Effector memory CD8-positive, alpha-beta T cell (primary cell): ENCODE data around the gene SOX5.

ENCODE experiments used
- ATAC-seq: fragments of 150-1000 bp; cut with Tn5 transposase; replicated peaks from 2 replicates; pipeline ENCODE4 v1.10.0; 2021; ENCODE audit warnings: mild to moderate bottlenecking, moderate library complexity
- DNase-seq, 3 experiments: peaks; one replicate each; pipeline ENCODE4 v3.0.0; 2021
- H3K27ac Mint-ChIP-seq, 2 donors: one replicate each; pipeline ENCODE4 v1.8.0; 2022; ENCODE audit warnings: mild to moderate bottlenecking in 2 of 2, mixed read lengths in 2 of 2, moderate library complexity in 2 of 2
- H3K27me3 Mint-ChIP-seq, 2 donors: one replicate each; pipeline ENCODE4 v1.8.0; 2022; ENCODE audit warnings: mixed read lengths in 2 of 2
- H3K36me3 Mint-ChIP-seq: one replicate; pipeline ENCODE4 v1.8.0; 2022; ENCODE audit warnings: mild to moderate bottlenecking, moderate library complexity, mixed read lengths; ENCODE audit not compliant: insufficient read depth
- H3K4me1 Mint-ChIP-seq, 2 donors: one replicate each; pipeline ENCODE4 v1.8.0; 2022; ENCODE audit warnings: low read depth in 2 of 2, mixed read lengths in 2 of 2
- H3K4me3 Mint-ChIP-seq, 2 donors: one replicate each; pipeline ENCODE4 v1.8.0; 2022; ENCODE audit warnings: mild to moderate bottlenecking in 2 of 2, mixed read lengths in 2 of 2, moderate library complexity in 2 of 2
- H3K9me3 Mint-ChIP-seq, 2 donors: one replicate each; pipeline ENCODE4 v1.8.0; 2022; ENCODE audit warnings: mixed read lengths in 2 of 2

Gene SOX5

DNA sequence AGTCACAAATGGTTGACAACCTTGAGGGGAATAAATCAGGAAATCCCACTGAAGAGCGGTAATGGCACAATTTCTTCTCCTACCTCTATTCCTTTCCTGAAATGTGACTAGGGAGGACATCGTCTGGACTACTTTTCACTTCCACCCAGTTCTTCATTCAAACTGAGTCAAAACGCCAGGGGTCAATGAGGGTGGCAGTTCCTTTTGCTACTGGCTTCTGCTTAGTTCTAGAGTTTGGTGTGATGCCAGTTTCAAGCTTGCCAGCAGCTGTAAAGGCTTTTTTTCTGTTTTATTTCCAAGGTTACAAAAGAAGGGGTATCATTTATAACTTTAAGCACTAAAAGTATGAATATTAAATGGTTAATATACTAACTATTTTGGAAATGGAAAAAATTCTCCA, 286.5 kb downstream of the SOX5 start:
- no peak for ATAC-seq
- Mint-ChIP-seq H3K9me3 (peaks cover 0 to 2% of the 10 kb centered on the region in 2 donors), H3K27me3 (no peaks in the 10 kb centered on the region), H3K4me1 (no peaks in the 10 kb centered on the region), H3K4me3 (no peak overlapping the region), H3K36me3 (no peaks in the 10 kb centered on the region), H3K27ac (no peak overlapping the region)
- DNase-seq, result no peak

DNA sequence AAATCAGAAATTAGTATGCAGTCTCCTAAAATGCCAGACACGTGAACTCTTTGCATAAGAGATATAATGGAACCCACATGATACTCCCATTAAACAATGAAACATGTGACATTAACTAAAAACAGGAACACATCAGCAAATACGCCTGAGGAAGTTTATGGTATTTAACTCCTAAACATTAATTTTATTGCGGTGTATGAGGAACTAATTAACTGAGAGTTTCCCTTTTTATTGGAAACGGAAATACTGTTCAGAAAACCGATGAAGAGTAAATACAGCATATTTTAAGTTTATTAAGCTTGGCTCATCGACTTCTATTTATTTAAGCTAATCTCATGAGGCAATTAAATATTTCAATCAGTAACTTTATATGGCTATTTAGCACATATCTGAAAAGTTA, 290.3 kb downstream of the SOX5 start:
- Mint-ChIP-seq H3K36me3 (no peaks in the 10 kb centered on the region), H3K4me3 (no peak overlapping the region), H3K4me1 (no peaks in the 10 kb centered on the region), H3K27me3 (no peaks in the 10 kb centered on the region), H3K9me3 (peaks cover 0 to 2% of the 10 kb centered on the region in 2 donors), H3K27ac (no peak overlapping the region)
- ATAC-seq, result no peak
- DNase-seq, result no peak

DNA sequence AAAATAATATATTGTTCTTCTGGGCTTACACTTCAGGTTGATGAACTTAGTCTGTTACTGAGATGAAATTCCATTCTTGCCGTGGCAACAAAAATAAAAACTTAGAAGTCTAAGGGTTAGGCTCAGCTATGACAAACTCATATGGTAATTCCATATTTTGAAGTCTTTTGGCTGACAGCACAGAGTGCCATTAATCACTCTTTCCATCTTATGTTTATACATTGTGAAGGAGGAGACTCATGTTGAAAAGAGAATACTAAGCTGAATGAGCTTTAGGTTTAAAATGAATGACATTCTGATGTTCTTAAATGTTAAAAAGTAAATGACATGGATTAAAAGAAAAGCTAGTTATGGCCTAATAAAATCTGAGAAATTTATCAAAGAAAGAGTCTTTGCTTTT, 291.9 kb downstream of the SOX5 start:
- no peak overlapping the region for H3K27ac Mint-ChIP-seq
- no peaks in the 10 kb centered on the region for H3K27me3 Mint-ChIP-seq
- no peaks in the 10 kb centered on the region for H3K36me3 Mint-ChIP-seq
- H3K4me1 Mint-ChIP-seq, result no peaks in the 10 kb centered on the region
- DNase-seq (no peak), ATAC-seq (no peak)
- H3K4me3 Mint-ChIP-seq, result no peak overlapping the region
- peaks cover 0 to 3% of the 10 kb centered on the region in 2 donors for H3K9me3 Mint-ChIP-seq

DNA sequence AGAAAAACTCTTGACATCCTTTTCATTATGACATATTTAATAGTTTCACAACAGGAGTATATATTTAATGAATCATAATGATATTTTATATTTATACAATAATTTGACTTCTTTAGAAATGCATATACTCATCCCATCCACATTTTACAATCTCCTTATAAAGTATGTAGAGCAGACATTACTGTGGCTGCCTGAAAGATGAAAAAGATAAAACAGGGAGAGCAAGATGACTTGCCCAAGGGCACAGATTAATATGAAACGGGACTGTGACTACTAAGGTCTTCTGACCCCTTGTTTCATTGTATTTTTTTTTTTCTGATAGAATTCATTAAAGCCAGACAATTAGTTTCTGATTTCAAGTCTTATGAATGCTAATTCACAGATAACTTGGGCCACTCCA, 293.6 kb downstream of the SOX5 start:
- H3K4me3 Mint-ChIP-seq, result no peak overlapping the region
- H3K4me1 Mint-ChIP-seq, result no peaks in the 10 kb centered on the region
- no peaks in the 10 kb centered on the region for H3K36me3 Mint-ChIP-seq

DNA sequence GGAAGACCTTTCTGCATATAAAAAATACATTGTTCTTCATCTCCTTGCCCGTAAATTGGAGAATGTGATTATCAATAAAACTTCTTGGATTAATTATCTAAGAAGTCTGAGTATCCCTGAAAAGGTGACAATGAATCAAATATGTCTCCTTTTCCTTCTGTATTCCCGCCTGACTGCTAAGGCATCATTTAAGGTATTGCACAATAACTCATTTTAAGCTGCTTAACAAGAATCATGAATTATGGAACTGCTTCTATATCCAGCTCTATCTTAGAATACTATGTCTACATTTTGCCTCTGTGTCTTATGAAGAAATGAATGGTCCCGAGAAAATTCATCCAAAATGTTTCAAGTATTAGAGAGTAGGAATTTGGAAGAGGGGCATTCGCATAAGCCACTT, 294.4 kb downstream of the SOX5 start:
- H3K27ac Mint-ChIP-seq, result no peak overlapping the region
- H3K4me3 Mint-ChIP-seq, result no peak overlapping the region
- no peaks in the 10 kb centered on the region for H3K36me3 Mint-ChIP-seq
- H3K27me3 Mint-ChIP-seq, result no peaks in the 10 kb centered on the region
- H3K4me1 Mint-ChIP-seq, result no peaks in the 10 kb centered on the region
- ATAC-seq (no peak), DNase-seq (no peak)
- H3K9me3 Mint-ChIP-seq, result peaks cover 2 to 8% of the 10 kb centered on the region in 2 donors

More for the DNA sequence above, 293.6 kb downstream of the SOX5 start:
- no peak overlapping the region for H3K27ac Mint-ChIP-seq
- DNase-seq (no peak), ATAC-seq (no peak)
- H3K9me3 Mint-ChIP-seq, result peaks cover 2 to 8% of the 10 kb centered on the region in 2 donors
- H3K27me3 Mint-ChIP-seq, result no peaks in the 10 kb centered on the region

DNA sequence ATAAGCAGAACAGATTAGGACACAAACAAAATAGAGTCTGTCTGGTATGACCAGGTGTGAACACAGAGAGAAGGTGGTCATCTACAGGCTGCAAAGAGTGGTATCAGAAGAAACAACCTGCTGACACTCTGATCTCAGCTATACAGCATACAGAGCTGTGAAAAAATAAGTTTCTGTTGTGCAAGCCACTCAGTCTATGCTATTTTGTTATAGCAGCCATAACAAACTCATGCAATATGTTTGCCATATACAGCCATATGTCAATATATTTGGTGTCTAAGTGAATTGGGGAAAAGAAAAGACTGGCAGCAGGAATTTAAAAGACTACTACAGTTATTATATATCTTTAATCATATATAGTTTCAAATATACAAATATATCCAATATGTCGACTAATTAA, 300.9 kb downstream of the SOX5 start:
- DNase-seq (no peak), ATAC-seq (no peak)
- Mint-ChIP-seq H3K4me3 (no peak overlapping the region), H3K27ac (no peak overlapping the region), H3K36me3 (no peaks in the 10 kb centered on the region), H3K4me1 (no peaks in the 10 kb centered on the region), H3K9me3 (peaks cover 8 to 11% of the 10 kb centered on the region in 2 donors), H3K27me3 (no peaks in the 10 kb centered on the region)

DNA sequence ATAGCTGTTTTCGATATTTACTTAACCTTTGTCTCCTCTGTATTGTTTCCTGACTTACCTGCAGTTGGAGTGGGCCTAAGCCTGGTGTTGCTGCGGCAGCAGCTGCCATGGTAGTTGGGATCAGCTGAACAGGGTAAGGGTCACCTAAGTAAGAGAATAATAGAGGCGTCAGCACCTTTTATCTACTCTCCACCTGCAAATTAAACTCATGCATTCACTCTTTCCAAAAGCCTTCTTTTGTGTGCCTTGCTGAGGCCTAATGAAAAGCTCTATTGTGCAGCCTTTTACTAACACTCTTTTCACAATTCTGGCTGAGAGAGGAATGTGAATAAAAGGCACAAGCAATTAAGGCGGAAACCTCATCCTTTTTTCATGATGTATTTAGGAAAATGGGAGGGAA, 308.7 kb downstream of the SOX5 start:
- no peaks in the 10 kb centered on the region for H3K27me3 Mint-ChIP-seq
- no peaks in the 10 kb centered on the region for H3K4me1 Mint-ChIP-seq
- DNase-seq (no peak), ATAC-seq (no peak)
- H3K4me3 Mint-ChIP-seq, result no peak overlapping the region
- no peaks in the 10 kb centered on the region for H3K36me3 Mint-ChIP-seq
- peaks cover 12 to 15% of the 10 kb centered on the region in 2 donors for H3K9me3 Mint-ChIP-seq
- H3K27ac Mint-ChIP-seq, result no peak overlapping the region

DNA sequence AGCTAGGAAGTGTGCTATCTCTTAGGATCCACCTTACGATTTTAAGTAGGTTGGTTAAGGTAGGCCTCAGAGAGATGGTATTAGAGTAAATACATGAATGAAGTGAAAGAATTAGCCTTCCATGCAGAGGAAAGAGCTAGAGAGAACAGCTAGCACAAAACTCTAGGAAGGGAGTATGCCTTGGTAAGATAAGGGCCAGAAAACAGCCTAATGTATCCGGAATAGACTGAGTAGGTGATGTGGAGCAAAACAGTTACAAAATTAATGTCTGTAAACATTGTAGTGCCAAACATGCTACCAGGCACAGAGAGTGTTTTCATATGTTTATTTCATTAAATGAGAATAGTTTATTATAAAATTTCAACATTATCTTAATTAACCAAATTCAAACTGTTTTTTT, 315.1 kb downstream of the SOX5 start:
- DNase-seq, result no peak
- Mint-ChIP-seq H3K4me3 (no peak overlapping the region), H3K36me3 (no peaks in the 10 kb centered on the region), H3K27ac (no peak overlapping the region), H3K9me3 (peaks cover 0 to 6% of the 10 kb centered on the region in 2 donors), H3K4me1 (no peaks in the 10 kb centered on the region), H3K27me3 (no peaks in the 10 kb centered on the region)
- no peak for ATAC-seq

DNA sequence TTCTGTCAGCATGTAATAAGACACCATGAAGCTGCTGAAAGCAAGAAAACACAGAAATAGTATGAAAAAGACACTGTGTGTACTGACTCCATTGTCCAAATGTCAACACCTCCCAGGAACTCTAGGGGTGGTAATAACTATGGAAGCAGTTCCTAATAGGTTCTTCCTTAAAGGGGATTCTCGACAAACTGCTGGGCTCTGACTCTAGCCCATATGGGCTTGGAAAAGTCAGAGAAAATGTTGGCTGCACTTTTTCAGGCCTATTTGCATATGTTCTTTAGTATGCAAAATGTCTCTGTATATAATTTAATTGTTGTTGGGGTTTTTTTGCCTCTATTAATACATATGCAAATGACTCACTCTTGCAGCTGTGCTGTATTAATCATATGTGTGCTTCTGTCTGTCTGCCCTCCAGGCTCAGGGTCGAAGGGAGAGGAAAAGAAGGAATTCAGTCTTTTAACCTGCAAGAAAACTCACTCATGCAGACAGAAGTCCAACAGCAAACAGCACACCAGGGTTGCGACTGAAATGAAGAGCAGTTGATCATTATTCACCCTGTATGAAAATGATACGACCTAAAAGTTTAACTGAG, 317.6 kb downstream of the SOX5 start:
- no peak overlapping the region for H3K4me3 Mint-ChIP-seq
- no peaks in the 10 kb centered on the region for H3K27me3 Mint-ChIP-seq
- no peaks in the 10 kb centered on the region for H3K4me1 Mint-ChIP-seq
- DNase-seq, result no peak
- no peak for ATAC-seq
- peaks cover 0 to 6% of the 10 kb centered on the region in 2 donors for H3K9me3 Mint-ChIP-seq
- H3K27ac Mint-ChIP-seq, result no peak overlapping the region
- no peaks in the 10 kb centered on the region for H3K36me3 Mint-ChIP-seq

DNA sequence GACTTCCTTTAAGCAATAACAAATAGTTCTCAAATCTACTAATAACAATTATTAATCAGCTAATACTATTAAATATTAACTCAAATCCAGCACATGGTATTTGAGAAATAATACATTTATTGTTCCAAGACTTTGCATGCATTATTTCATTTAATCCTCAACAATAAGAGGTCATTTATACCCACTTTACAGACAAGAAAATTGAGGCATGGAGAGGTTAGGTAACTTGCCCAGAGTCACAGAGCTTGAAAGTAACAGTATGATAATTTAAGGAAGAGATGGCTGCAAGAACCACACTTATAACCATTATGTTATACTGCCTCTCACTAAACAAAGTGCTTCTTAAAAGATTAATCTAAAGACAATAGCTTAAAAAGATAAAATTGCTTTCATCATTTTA, 318.9 kb downstream of the SOX5 start:
- Mint-ChIP-seq H3K27me3 (no peaks in the 10 kb centered on the region), H3K4me3 (no peak overlapping the region), H3K27ac (no peak overlapping the region), H3K4me1 (no peaks in the 10 kb centered on the region), H3K36me3 (no peaks in the 10 kb centered on the region), H3K9me3 (peaks cover 0 to 2% of the 10 kb centered on the region in 2 donors)
- no peak for ATAC-seq
- DNase-seq, result no peak

DNA sequence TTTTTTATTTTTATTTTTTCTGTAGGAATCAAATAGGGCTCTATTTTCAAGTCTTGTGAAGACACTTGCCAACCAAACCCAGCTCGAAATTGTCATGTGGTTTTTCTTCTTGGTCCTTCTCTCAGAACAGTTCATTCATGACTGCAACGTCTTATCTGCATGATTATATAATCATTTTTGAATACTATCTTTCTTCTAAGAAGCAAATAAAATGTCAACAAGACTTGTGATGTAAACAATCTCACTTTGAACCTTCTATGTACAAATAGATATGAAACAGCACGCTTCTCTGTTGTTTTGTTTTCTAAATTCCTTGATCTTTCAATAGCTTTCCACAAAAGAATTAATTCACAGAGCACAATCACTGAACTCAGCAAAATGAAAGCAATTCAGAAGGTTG, 320.7 kb downstream of the SOX5 start:
- Mint-ChIP-seq H3K4me1 (no peaks in the 10 kb centered on the region), H3K27ac (no peak overlapping the region), H3K9me3 (peaks cover 2 to 4% of the 10 kb centered on the region in 2 donors), H3K4me3 (no peak overlapping the region), H3K36me3 (no peaks in the 10 kb centered on the region), H3K27me3 (no peaks in the 10 kb centered on the region)
- DNase-seq (no peak), ATAC-seq (no peak)

DNA sequence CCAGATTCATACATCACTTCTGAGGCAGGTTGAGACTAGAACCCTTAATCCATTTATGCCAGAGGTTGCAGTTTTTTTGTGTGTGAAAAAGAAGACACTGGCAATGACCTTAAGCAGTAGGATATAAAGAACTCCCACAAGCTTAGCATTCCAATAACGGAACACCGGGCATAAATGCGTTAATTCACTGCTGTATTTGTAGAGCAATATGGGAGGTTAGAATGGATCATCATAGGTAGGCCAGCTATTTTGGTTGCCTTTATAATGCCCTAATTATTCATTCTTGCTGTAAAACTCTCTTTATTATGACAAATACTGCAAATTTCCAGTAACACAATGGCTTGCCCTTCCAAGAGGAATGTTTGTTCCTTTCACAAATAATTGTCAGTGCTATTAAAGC, 322.7 kb downstream of the SOX5 start:
- no peaks in the 10 kb centered on the region for H3K4me1 Mint-ChIP-seq
- H3K36me3 Mint-ChIP-seq, result no peaks in the 10 kb centered on the region
- no peak for DNase-seq
- no peaks in the 10 kb centered on the region for H3K27me3 Mint-ChIP-seq
- H3K27ac Mint-ChIP-seq, result no peak overlapping the region
- ATAC-seq, result no peak
- no peak overlapping the region for H3K4me3 Mint-ChIP-seq
- H3K9me3 Mint-ChIP-seq, result peaks cover 5 to 7% of the 10 kb centered on the region in 2 donors

DNA sequence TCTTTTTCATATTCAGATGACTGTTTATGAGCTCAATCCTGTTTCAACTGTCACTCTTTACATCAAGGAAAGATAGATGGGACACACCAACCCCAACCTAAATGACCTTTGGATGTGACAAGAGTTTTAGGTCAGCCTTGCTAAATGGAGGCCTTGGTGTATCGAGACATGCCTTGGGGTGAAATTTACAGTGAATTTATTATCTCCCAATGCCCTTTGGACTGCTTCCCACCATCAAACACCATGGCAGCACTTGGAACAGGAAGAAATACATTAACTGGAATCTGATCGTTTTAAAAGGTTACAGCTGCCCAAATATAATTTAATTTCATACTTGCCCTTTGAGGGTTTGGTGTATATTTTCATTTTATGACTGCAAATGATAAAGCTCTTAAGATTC, 327.6 kb downstream of the SOX5 start:
- Mint-ChIP-seq H3K4me1 (no peaks in the 10 kb centered on the region), H3K36me3 (no peaks in the 10 kb centered on the region), H3K9me3 (peaks cover 5 to 7% of the 10 kb centered on the region in 2 donors), H3K4me3 (no peak overlapping the region), H3K27me3 (no peaks in the 10 kb centered on the region), H3K27ac (no peak overlapping the region)
- no peak for DNase-seq
- ATAC-seq, result no peak

DNA sequence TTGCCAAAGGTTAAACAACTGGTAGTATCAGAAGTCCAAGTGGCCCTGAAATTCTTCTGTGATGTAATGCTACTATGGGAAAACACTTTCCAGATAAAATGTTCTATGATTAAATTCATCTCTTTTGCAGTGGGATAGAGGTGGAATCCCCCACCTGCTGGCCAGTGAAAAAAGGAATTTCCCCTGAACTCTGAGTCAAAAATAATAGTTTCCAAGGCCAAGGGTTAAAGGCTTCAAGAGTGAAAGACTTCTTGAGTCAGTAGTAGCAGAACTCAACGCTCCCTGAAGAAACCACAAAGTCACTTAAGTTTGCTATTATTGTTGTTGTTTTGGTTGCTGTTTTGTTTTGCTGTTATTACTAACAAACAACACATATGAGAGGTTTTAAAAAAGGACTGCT, 330.8 kb downstream of the SOX5 start:
- Mint-ChIP-seq H3K4me3 (no peak overlapping the region), H3K9me3 (peaks cover 6 to 10% of the 10 kb centered on the region in 2 donors), H3K27ac (no peak overlapping the region), H3K27me3 (no peaks in the 10 kb centered on the region), H3K4me1 (no peaks in the 10 kb centered on the region), H3K36me3 (no peaks in the 10 kb centered on the region)
- ATAC-seq, result no peak
- no peak for DNase-seq

DNA sequence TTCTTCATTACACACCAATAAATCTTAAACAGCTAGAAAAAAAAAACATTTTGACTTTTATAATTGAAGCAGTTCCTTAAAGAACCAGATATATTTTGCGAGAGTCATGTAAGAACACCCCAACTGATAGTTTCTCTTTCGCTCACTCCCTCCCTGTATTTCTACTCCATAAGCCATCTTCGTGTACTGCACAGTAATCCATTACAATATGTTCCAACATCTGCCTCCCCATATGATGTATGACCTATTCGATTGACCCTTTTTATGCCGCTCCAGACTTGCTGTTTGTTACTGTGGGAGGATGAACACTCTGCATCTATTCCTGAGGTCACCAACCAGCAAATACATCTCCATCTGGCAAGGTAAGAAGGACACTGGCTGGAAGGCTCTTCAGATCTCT, 331.7 kb downstream of the SOX5 start:
- H3K36me3 Mint-ChIP-seq, result no peaks in the 10 kb centered on the region
- H3K4me3 Mint-ChIP-seq, result no peak overlapping the region
- H3K4me1 Mint-ChIP-seq, result no peaks in the 10 kb centered on the region
- peaks cover 4 to 9% of the 10 kb centered on the region in 2 donors for H3K9me3 Mint-ChIP-seq
- no peak for DNase-seq
- no peak overlapping the region for H3K27ac Mint-ChIP-seq
- no peaks in the 10 kb centered on the region for H3K27me3 Mint-ChIP-seq
- ATAC-seq, result no peak
